Epidermal melanocyte (primary cell): ENCODE measurements around the gene FOXN3.

ENCODE experiments used
- DNase-seq: peaks from one replicate; pipeline ENCODE4 v3.0.0; 2011; ENCODE audit warnings: low spot score; ENCODE audit not compliant: insufficient read length

Gene FOXN3

GRCh38 chr14:89365061-89365801 is 51.8 kb downstream of the FOXN3 start:
- DNase-seq, result no peak

- no peak for DNase-seq
Observed at GRCh38 chr14:89364316-89364715, 52.7 kb downstream of the FOXN3 start.

- no peak for DNase-seq
Observed at GRCh38 chr14:89360277-89360676, 56.8 kb downstream of the FOXN3 start.

DNA sequence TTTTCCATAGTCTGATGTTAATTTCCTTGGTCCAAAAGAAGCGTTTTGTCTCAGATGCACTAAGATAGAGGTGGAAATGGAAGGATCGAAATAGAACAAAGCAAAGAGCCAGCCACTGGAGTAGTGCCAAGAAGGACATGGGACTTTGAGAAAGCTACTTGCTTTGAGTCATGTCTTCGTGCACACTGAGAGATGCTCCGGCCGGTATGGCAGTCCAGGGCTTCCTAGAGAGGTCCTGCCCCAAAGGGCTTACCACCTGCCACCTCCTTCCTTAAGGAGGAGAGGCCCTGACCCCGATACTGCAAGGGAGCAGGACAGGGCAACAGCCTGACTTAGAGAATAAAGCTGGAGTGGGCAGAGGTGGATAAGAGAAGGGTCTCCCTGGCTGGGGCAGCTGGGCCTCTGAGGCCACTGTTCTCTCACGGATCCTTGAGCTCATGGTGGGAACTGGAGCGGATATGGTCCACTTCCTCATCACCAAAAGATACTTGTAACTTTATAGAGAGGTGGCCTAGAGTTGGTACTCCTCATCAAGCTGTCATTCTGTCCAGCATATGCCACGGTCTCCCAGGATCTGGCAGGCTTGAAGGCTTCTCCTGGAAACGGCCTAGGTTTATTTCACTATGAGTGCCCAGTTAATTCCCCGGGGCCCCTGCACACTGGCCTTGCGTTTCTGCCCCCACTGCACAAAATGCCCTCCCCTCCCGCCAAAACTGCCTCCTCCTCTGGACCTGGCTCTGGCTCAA is 57.4 kb downstream of the FOXN3 start:
- no peak for DNase-seq

GRCh38 chr14:89357655-89358297 is 59.3 kb downstream of the FOXN3 start:
- no peak for DNase-seq

DNA sequence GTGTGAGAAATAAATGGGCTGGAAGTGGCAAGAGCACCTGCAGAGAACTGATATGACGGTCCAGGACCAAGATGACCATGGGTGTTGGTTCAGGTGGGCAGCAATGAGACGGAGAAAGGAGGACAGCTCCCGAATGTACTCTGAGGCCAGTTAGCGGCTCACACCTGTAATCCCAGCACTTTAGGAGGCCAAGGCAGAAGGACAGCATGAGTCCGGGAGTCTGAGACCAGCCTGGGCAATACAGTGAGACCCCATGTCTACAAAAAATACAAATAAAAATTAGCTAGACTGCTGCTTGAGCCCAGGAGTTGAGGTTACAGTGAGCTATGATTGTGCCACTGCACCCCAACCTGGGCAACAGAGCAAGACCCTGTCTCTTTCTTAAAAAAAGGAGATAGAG is 60.1 kb downstream of the FOXN3 start:
- DNase-seq, result no peak

- DNase-seq, result no peak
Observed at GRCh38 chr14:89356496-89356895, 60.5 kb downstream of the FOXN3 start.

- DNase-seq, result no peak
Observed at GRCh38 chr14:89353766-89354113, 63.3 kb downstream of the FOXN3 start.

- no peak for DNase-seq
Observed at GRCh38 chr14:89352976-89353765, 63.9 kb downstream of the FOXN3 start.

DNA sequence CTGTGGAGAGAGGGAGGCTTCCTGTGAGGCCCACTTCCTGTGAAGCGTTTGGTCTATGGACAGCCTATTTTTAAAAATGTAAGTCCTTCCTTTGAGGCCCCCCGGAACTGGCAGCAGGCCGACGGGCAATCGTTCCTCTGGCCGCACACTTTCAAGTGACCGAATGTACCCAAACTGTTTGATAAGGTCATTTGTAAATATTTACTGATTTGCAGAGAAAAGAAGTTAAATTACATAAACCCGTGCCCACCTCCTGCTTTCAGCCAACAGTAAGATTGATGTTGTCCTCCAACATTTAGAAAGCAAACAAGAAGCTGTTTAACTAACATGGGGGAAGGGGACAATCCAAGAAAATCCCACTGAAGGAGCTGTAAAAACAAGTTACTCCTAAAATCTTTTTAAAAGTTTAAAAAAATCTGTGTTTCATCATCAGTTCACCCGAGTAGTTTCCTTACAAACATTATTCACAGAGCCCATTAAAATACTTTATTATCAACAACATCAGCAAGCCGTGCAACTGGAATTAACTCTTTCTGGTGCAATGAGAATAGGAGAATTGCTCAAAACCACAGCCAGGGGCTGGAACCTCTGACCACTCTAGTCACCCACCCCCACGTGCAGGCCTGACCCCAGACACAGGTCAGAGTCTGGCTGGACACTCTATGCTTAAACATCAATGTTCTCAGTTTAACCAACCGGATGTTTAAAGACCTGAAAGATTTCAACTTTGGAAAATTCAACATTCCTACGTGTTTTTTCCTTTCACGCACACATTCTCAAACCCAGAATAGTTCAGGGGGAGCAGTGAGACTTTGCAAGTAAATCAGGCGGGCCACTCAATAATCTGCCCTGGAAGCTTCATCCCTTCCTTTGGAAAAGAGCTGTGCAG is 65.3 kb downstream of the FOXN3 start:
- DNase-seq, result no peak

DNA sequence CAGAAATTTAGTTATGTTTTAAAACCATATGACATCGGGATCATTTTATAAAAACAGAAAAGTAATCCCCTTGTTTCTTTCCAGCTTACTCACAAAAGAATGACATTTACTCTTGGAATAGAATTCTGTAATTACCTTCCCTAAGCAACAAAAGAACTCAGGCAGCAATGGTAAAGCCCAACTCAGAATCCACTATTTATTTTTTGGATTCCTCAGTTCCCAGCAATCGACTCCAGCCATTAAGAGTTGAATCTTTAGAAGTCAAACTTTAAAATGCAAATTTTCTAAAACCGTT is 65.9 kb downstream of the FOXN3 start:
- DNase-seq, result no peak

GRCh38 chr14:89350152-89350551 is 66.9 kb downstream of the FOXN3 start:
- no peak for DNase-seq

GRCh38 chr14:89349171-89350008 is 67.6 kb downstream of the FOXN3 start:
- DNase-seq, result no peak

GRCh38 chr14:89348722-89349121 is 68.3 kb downstream of the FOXN3 start:
- no peak for DNase-seq

GRCh38 chr14:89347885-89348284 is 69.1 kb downstream of the FOXN3 start:
- no peak for DNase-seq

- no peak for DNase-seq
Observed at GRCh38 chr14:89344920-89345254, 72.1 kb downstream of the FOXN3 start.

- no peak for DNase-seq
Observed at GRCh38 chr14:89343356-89343755, 73.7 kb downstream of the FOXN3 start.

- no peak for DNase-seq
Observed at GRCh38 chr14:89342049-89342448, 75.0 kb downstream of the FOXN3 start.

- DNase-seq, result no peak
Observed at GRCh38 chr14:89340200-89341181, 76.5 kb downstream of the FOXN3 start.
